AG09309 (cell line): Measurements from ENCODE around the gene CCDC68.

Experiments used
- DNase-seq: peaks from one replicate; pipeline ENCODE4 v3.0.0-alpha.2; 2010; ENCODE audit warnings: low read depth
- H3K4me3 ChIP-seq: 2 replicates; pipeline ENCODE4 v1.5.1; 2011; ENCODE audit warnings: mild to moderate bottlenecking, low read depth, low read length, moderate library complexity; ENCODE audit not compliant: control insufficient read depth
- CTCF ChIP-seq: IDR thresholded peaks from 2 replicates; pipeline ENCODE4 v1.5.1; 2011; ENCODE audit warnings: mild to moderate bottlenecking, low read depth, low read length, inconsistent platforms; ENCODE audit not compliant: insufficient read depth, control insufficient read depth; ENCODE audit errors: missing control alignments

Gene CCDC68

GRCh38 chr18:54904581-54904980 is 54.7 kb downstream of the CCDC68 start:
- no peak for DNase-seq
- no peak overlapping the region for H3K4me3 ChIP-seq
- TF ChIP-seq CTCF = no peak

- TF ChIP-seq CTCF = no peak
- no peak for DNase-seq
- no peak overlapping the region for H3K4me3 ChIP-seq
Measured at GRCh38 chr18:54900290-54900689, 59.0 kb downstream of the CCDC68 start.

- no peak for DNase-seq
- H3K4me3 ChIP-seq = no peak overlapping the region
- TF ChIP-seq CTCF = no peak
Measured at GRCh38 chr18:54899500-54899899, 59.8 kb downstream of the CCDC68 start.

GRCh38 chr18:54888933-54889332 is 70.3 kb downstream of the CCDC68 start:
- peak; percentile 75 for DNase-seq
- no peak for TF ChIP-seq CTCF
- H3K4me3 ChIP-seq = no peak overlapping the region

- no peak overlapping the region for H3K4me3 ChIP-seq
- DNase-seq = no peak
- no peak for TF ChIP-seq CTCF
Measured at GRCh38 chr18:54888378-54888777, 70.9 kb downstream of the CCDC68 start.

- no peak for DNase-seq
- TF ChIP-seq CTCF = no peak
- H3K4me3 ChIP-seq = no peak overlapping the region
Measured at GRCh38 chr18:54883816-54884604, 75.3 kb downstream of the CCDC68 start.
